D721Med (cell line): ENCODE data around the gene USH2A.
A peak's percentile ranks its signal among the peaks of the same experiment; 100 is the strongest.

ENCODE experiments used
- DNase-seq: peaks from one replicate; pipeline ENCODE4 v3.0.0; 2011; ENCODE audit warnings: low spot score; ENCODE audit not compliant: insufficient read length
- FAIRE-seq: peaks from 2 replicates; lab custom pipeline; 2011; peaks lifted over from hg19 to GRCh38; lab: Jason Lieb, UNC
- CTCF ChIP-seq: IDR thresholded peaks from 2 replicates; pipeline ENCODE4 v1.5.1; 2012; ENCODE audit warnings: mild to moderate bottlenecking, control low read depth; ENCODE audit not compliant: insufficient read depth; ENCODE audit errors: missing control alignments

The USH2A gene

GRCh38 chr1:216306830-216307229 lies 116.4 kb downstream of the USH2A start:
- no peak for DNase-seq
- FAIRE-seq: no peak
- no peak for TF ChIP-seq CTCF

GRCh38 chr1:216303690-216304089 lies 119.6 kb downstream of the USH2A start:
- no peak for TF ChIP-seq CTCF
- DNase-seq (no peak), FAIRE-seq (peak; percentile 86)

GRCh38 chr1:216293683-216294082 lies 129.6 kb downstream of the USH2A start:
- DNase-seq (no peak), FAIRE-seq (no peak)
- no peak for TF ChIP-seq CTCF

GRCh38 chr1:216290074-216290473 lies 133.2 kb downstream of the USH2A start:
- FAIRE-seq: no peak
- TF ChIP-seq CTCF: no peak

GRCh38 chr1:216285052-216285451 lies 138.2 kb downstream of the USH2A start:
- TF ChIP-seq CTCF: no peak
- no peak for FAIRE-seq
- no peak for DNase-seq

More at GRCh38 chr1:216290074-216290473, 133.2 kb downstream of the USH2A start:
- DNase-seq: no peak

GRCh38 chr1:216281757-216282156 lies 141.5 kb downstream of the USH2A start:
- no peak for DNase-seq
- no peak for TF ChIP-seq CTCF
- FAIRE-seq: no peak

- no peak for FAIRE-seq
- DNase-seq: no peak
- TF ChIP-seq CTCF: no peak
Observed at GRCh38 chr1:216270086-216270773, 153.0 kb downstream of the USH2A start.
